ENCODE results near the gene BCAP31. TPM values are rescaled to one million over a fixed set of nuclear protein-coding genes. Genes with fewer than 3 reads are reported as not detected.

Gene BCAP31
- total and polyA plus RNA-seq, 2 donors from 2014 or later, result 218 to 246 TPM

DNA sequence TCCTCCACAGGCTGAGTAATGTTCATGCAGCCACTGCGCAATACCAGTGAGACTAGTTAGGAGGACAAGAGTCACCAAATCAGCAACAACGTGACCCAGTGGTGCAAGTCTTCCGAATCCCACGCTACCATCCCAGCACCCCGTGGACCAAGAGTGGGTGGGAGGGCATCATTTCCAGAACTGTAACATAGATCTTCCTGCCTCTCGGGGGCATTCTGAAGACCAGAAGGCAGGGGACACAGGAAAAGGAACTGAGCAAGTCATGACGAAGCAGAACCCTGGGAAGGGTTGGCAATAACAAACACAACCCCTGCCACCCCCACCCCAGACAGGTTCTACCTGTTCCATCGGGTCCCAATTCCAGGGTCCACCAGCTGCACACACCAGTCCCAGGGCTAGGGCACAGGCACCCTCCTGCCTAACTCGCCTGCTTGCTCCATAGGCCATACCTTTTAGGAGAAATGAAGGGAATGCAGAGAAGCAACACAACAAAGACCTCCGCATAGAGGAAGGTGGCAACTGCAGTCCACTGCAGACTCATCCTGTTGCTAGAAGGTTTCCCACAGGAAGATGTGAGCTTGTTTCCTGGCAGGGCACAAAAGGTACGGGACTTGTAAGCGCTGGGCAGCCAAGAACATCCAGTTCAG lies 1.4 kb downstream of the BCAP31 start:
- no peaks in the 10 kb centered on the region for H3K27me3 ChIP-seq (ENCODE audit: control insufficient read depth, insufficient read depth, low read length)
- H3K4me3 ChIP-seq (ENCODE audit: low read length in 3 of 3), result peak overlapping the region; percentile 53 to 63 (median 58)
- H3K4me1 ChIP-seq (ENCODE audit: control insufficient read depth in 2 of 3, insufficient read depth in 2 of 3, low read depth in 1 of 3, low read length in 3 of 3), result peaks cover 0 to 34% (median 8%) of the 10 kb centered on the region in 3 donors
- peak overlapping the region; percentile 3 to 32 (median 28) for H3K9ac ChIP-seq (ENCODE audit: low read length in 3 of 3)
- no peak for FAIRE-seq
- peaks cover 2 to 17% (median 11%) of the 10 kb centered on the region in 3 donors for H3K36me3 ChIP-seq (ENCODE audit: control insufficient read depth in 2 of 3, insufficient read depth in 3 of 3, low read length in 3 of 3)
- no peaks in the 10 kb centered on the region for H3K9me3 ChIP-seq (ENCODE audit: control insufficient read depth in 2 of 3, insufficient read depth in 1 of 3, low read length in 3 of 3)
- DNase-seq, result peak in 1 of 5 donors; percentile 53
- intact Hi-C loops (cut with DNase I), result no loop called here
- H3K27ac ChIP-seq (ENCODE audit: low read depth in 2 of 2, low read length in 2 of 2), result peak overlapping the region in 1 of 2 donors; percentile 72
- TF ChIP-seq, protein P1, sequence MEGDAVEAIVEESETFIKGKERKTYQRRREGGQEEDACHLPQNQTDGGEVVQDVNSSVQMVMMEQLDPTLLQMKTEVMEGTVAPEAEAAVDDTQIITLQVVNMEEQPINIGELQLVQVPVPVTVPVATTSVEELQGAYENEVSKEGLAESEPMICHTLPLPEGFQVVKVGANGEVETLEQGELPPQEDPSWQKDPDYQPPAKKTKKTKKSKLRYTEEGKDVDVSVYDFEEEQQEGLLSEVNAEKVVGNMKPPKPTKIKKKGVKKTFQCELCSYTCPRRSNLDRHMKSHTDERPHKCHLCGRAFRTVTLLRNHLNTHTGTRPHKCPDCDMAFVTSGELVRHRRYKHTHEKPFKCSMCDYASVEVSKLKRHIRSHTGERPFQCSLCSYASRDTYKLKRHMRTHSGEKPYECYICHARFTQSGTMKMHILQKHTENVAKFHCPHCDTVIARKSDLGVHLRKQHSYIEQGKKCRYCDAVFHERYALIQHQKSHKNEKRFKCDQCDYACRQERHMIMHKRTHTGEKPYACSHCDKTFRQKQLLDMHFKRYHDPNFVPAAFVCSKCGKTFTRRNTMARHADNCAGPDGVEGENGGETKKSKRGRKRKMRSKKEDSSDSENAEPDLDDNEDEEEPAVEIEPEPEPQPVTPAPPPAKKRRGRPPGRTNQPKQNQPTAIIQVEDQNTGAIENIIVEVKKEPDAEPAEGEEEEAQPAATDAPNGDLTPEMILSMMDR (IDR thresholded peaks at IDR 0.05; ENCODE audit: borderline replicate concordance, extremely low read depth, insufficient read depth), result no peak

DNA sequence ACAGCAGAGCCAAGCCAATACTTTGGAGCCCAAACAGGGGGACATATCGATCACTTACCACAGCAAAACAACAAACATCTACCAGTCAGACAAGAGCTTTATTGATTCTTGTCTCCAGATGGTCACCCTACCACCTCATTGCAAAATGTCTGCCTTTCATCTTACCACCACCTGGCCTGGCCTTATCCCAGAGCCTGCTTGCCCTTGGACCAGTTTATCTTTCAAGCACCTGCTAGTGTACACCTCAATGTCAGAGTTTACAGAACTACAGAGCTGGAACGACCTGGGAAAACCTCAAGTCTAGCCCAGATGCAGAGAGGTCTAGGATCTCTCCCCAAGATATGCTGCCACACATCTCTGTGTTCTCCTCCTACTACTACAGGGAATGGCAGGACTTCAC lies 4.5 kb downstream of the BCAP31 start:
- Histone ChIP-seq H3K4me1 (ENCODE audit: control insufficient read depth in 2 of 3, insufficient read depth in 2 of 3, low read depth in 1 of 3, low read length in 3 of 3) (peaks cover 0 to 7% (median 0%) of the 10 kb centered on the region in 3 donors), H3K27me3 (ENCODE audit: control insufficient read depth, insufficient read depth, low read length) (no peaks in the 10 kb centered on the region), H3K4me3 (ENCODE audit: low read length in 3 of 3) (no peak overlapping the region), H3K36me3 (ENCODE audit: control insufficient read depth in 2 of 3, insufficient read depth in 3 of 3, low read length in 3 of 3) (peaks cover 2 to 23% (median 17%) of the 10 kb centered on the region in 3 donors), H3K9me3 (ENCODE audit: control insufficient read depth in 2 of 3, insufficient read depth in 1 of 3, low read length in 3 of 3) (no peaks in the 10 kb centered on the region), H3K9ac (ENCODE audit: low read length in 3 of 3) (no peak overlapping the region), H3K27ac (ENCODE audit: low read depth in 2 of 2, low read length in 2 of 2) (no peak overlapping the region)
- TF ChIP-seq, protein P1 (IDR thresholded peaks at IDR 0.05; ENCODE audit: borderline replicate concordance, extremely low read depth, insufficient read depth), result no peak
- FAIRE-seq (no peak), DNase-seq (peak in 1 of 5 donors; percentile 16)
- intact Hi-C loops (cut with DNase I), result no loop called here

DNA sequence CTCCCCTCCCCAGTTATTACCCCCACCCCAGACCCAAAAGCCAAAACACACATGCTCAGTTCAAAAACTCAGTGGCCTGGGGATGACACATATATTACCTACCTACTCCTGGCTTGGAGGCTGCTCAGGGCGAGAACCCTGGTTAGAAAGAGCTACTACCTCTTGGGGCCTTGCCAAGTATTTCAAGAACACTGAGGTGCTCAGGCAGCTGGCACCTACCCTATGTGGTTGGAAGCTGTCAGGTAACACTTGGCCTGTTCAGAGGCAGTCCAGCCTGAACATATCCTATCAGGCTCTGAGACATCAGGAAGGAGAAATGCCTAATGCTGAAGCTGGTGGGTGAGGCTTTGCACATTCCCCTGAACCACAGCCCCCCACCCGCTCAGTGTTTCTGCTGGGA lies 4.9 kb downstream of the BCAP31 start:
- FAIRE-seq, result no peak
- TF ChIP-seq, protein P1 (IDR thresholded peaks at IDR 0.05; ENCODE audit: borderline replicate concordance, extremely low read depth, insufficient read depth), result no peak
- intact Hi-C loops (cut with DNase I), result no loop called here
- no peak overlapping the region for H3K9ac ChIP-seq (ENCODE audit: low read length in 3 of 3)
- no peak overlapping the region for H3K27ac ChIP-seq (ENCODE audit: low read depth in 2 of 2, low read length in 2 of 2)
- peaks cover 2 to 27% (median 21%) of the 10 kb centered on the region in 3 donors for H3K36me3 ChIP-seq (ENCODE audit: control insufficient read depth in 2 of 3, insufficient read depth in 3 of 3, low read length in 3 of 3)
- DNase-seq, result peak in 1 of 5 donors; percentile 35
- H3K27me3 ChIP-seq (ENCODE audit: control insufficient read depth, insufficient read depth, low read length), result no peaks in the 10 kb centered on the region
- peaks cover 0 to 7% (median 0%) of the 10 kb centered on the region in 3 donors for H3K4me1 ChIP-seq (ENCODE audit: control insufficient read depth in 2 of 3, insufficient read depth in 2 of 3, low read depth in 1 of 3, low read length in 3 of 3)
- H3K4me3 ChIP-seq (ENCODE audit: low read length in 3 of 3), result no peak overlapping the region
- H3K9me3 ChIP-seq (ENCODE audit: control insufficient read depth in 2 of 3, insufficient read depth in 1 of 3, low read length in 3 of 3), result no peaks in the 10 kb centered on the region

All from kidney (tissue), 14 donors.